ENCODE data around the gene ZCCHC8.

Gene ZCCHC8

GRCh38 chr12:122517877-122518276, 17.1 kb upstream of the ZCCHC8 start:
- H3K4me1 ChIP-seq (ENCODE audit: control insufficient read depth, low read length) = peaks cover 15% of the 10 kb centered on the region
- H4K20me1 ChIP-seq (ENCODE audit: control insufficient read depth, insufficient read depth, low read depth, low read length) = peaks cover 5% of the 10 kb centered on the region; the same call in 1 of the 2 replicates
- TF ChIP-seq EZH2phosphoT487 (IDR thresholded peaks at IDR 0.05; ENCODE audit: borderline replicate concordance, low read length) (no peak), CTCF (IDR thresholded peaks at IDR 0.05; ENCODE audit: low read depth, low read length, poor library complexity, severe bottlenecking) (no peak)

GRCh38 chr12:122516544-122517361, 16.0 kb upstream of the ZCCHC8 start:
- Histone ChIP-seq H3K4me1 (ENCODE audit: control insufficient read depth, low read length) (peaks cover 9% of the 10 kb centered on the region), H3K9me2 (replicated peaks; ENCODE audit: control insufficient read depth, low read length) (no peaks in the 10 kb centered on the region), H3K36me3 (ENCODE audit: control insufficient read depth, low read length) (peaks cover 98% of the 10 kb centered on the region), H3K4me2 (ENCODE audit: low read length) (no peak overlapping the region), H4K20me1 (ENCODE audit: control insufficient read depth, insufficient read depth, low read depth, low read length) (peaks cover 5% of the 10 kb centered on the region; the same call in 1 of the 2 replicates), H3K79me2 (ENCODE audit: control insufficient read depth, low read length) (peaks cover 95% of the 10 kb centered on the region), H3F3A (ENCODE audit: control insufficient read depth, insufficient read depth) (peaks cover 30% of the 10 kb centered on the region), H3K4me3 (ENCODE audit: low read length) (no peak overlapping the region), H3K27ac (ENCODE audit: low read depth, low read length) (no peak overlapping the region), H3K9me3 (ENCODE audit: control insufficient read depth, insufficient read depth, low read length) (no peaks in the 10 kb centered on the region), H3K27me3 (ENCODE audit: control insufficient read depth, low read length) (no peaks in the 10 kb centered on the region)
- TF ChIP-seq CTCF (IDR thresholded peaks at IDR 0.05; ENCODE audit: low read depth, low read length, poor library complexity, severe bottlenecking) = no peak
- TF ChIP-seq EZH2phosphoT487 (IDR thresholded peaks at IDR 0.05; ENCODE audit: borderline replicate concordance, low read length) = no peak

More at GRCh38 chr12:122517877-122518276, 17.1 kb upstream of the ZCCHC8 start:
- no peak overlapping the region for H3K4me2 ChIP-seq (ENCODE audit: low read length)
- H3K27ac ChIP-seq (ENCODE audit: low read depth, low read length) = no peak overlapping the region
- H3K79me2 ChIP-seq (ENCODE audit: control insufficient read depth, low read length) = peaks cover 95% of the 10 kb centered on the region
- peaks cover 98% of the 10 kb centered on the region for H3K36me3 ChIP-seq (ENCODE audit: control insufficient read depth, low read length)
- no peaks in the 10 kb centered on the region for H3K27me3 ChIP-seq (ENCODE audit: control insufficient read depth, low read length)
- H3K9me3 ChIP-seq (ENCODE audit: control insufficient read depth, insufficient read depth, low read length) = no peaks in the 10 kb centered on the region
- H3K9me2 ChIP-seq (replicated peaks; ENCODE audit: control insufficient read depth, low read length) = no peaks in the 10 kb centered on the region
- no peak overlapping the region for H3K4me3 ChIP-seq (ENCODE audit: low read length)
- peaks cover 35% of the 10 kb centered on the region for H3F3A ChIP-seq (ENCODE audit: control insufficient read depth, insufficient read depth)

- Histone ChIP-seq H3K27me3 (ENCODE audit: control insufficient read depth, low read length) (no peaks in the 10 kb centered on the region), H3K9me2 (replicated peaks; ENCODE audit: control insufficient read depth, low read length) (no peaks in the 10 kb centered on the region), H3K4me3 (ENCODE audit: low read length) (no peak overlapping the region), H3K36me3 (ENCODE audit: control insufficient read depth, low read length) (peaks cover 98% of the 10 kb centered on the region), H3K9me3 (ENCODE audit: control insufficient read depth, insufficient read depth, low read length) (no peaks in the 10 kb centered on the region), H3K79me2 (ENCODE audit: control insufficient read depth, low read length) (peaks cover 95% of the 10 kb centered on the region), H3K27ac (ENCODE audit: low read depth, low read length) (no peak overlapping the region), H3F3A (ENCODE audit: control insufficient read depth, insufficient read depth) (peaks cover 38% of the 10 kb centered on the region), H3K4me1 (ENCODE audit: control insufficient read depth, low read length) (peaks cover 9% of the 10 kb centered on the region), H4K20me1 (ENCODE audit: control insufficient read depth, insufficient read depth, low read depth, low read length) (peaks cover 5% of the 10 kb centered on the region; the same call in 1 of the 2 replicates), H3K4me2 (ENCODE audit: low read length) (no peak overlapping the region)
- TF ChIP-seq EZH2phosphoT487 (IDR thresholded peaks at IDR 0.05; ENCODE audit: borderline replicate concordance, low read length) (no peak), CTCF (IDR thresholded peaks at IDR 0.05; ENCODE audit: low read depth, low read length, poor library complexity, severe bottlenecking) (no peak)
Observed at GRCh38 chr12:122515275-122515674, 14.5 kb upstream of the ZCCHC8 start.

Data from DOHH2 (cell line).